Pancreas (tissue), 10 donors: ENCODE measurements around the gene QPRT. TPM values are rescaled to one million over a fixed set of nuclear protein-coding genes. Genes with fewer than 3 reads are reported as not detected.
A peak's percentile ranks its signal among the peaks of the same experiment; 100 is the strongest.
"Not testable (repeated sequence)": the region's sequence is repeated elsewhere in the genome, so short reads cannot be mapped to it uniquely, and the experiment has no call there.

Experiments
- ATAC-seq, 4 donors: fragments of 200-7000 bp; cut with Tn5 transposase; one replicate each; pipeline versions ENCODE4 v1.8.0 to v1.9.1; 2020; ENCODE audit warnings: mild to moderate bottlenecking in 4 of 4, moderate library complexity in 4 of 4
- DNase-seq, 6 donors: peaks; one replicate each; pipeline ENCODE4 v3.0.0-alpha.2; 2020
- FAIRE-seq: peaks from 2 replicates; lab custom pipeline; 2012; peaks lifted over from hg19 to GRCh38; lab: Jason Lieb, UNC
- H3K27ac ChIP-seq, 4 donors: fragments of 200-600 bp; sonication (generic); 1 replicate in 3 of 4; 2 replicates in 1 of 4; pipeline versions ENCODE4 v1.5.0 to v1.8.0; 2020
- H3K27me3 ChIP-seq, 4 donors: fragments of 200-600 bp; one replicate each; pipeline ENCODE4 v1.8.0; 2021
- H3K36me3 ChIP-seq, 3 donors: fragments of 200-600 bp; sonication (generic) in 1 of 3; one replicate each; pipeline versions ENCODE4 v1.5.0 to v1.8.0; 2020 to 2021
- H3K4me1 ChIP-seq, 3 donors: fragments of 200-600 bp; one replicate each; pipeline ENCODE4 v1.8.0; 2021
- H3K4me3 ChIP-seq, 4 donors: fragments of 200-600 bp; sonication (generic) in 2 of 4; one replicate each; pipeline versions ENCODE4 v1.5.0 to v1.8.0; 2020 to 2021
- H3K9me3 ChIP-seq, 4 donors: fragments of 200-600 bp; one replicate each; pipeline ENCODE4 v1.8.0; 2021
- CTCF ChIP-seq, 4 donors: fragments of 200-600 bp; sonication (generic) in 3 of 4; IDR thresholded peaks; one replicate each; pipeline versions ENCODE4 v1.5.0 to v1.8.0; 2021; ENCODE audit warnings: antibody characterized with exemption in 4 of 4
- WGBS, 2 donors: extraction: QIAGEN DNeasy Blood & Tissue Kit; methylation state at CpG; one replicate each; pipeline ENCODE4 v1.1.7; 2013; 5-methylcytosine and 5-hydroxymethylcytosine counted together
- intact Hi-C, 3 donors: fragments of 100-400 bp; cut with DNase I; formaldehyde crosslinking; loops; one replicate each; pipeline versions ENCODE4 v1.11.1 to v1.14.2; 2022
- polyA plus RNA-seq, 2 donors: library from polyadenylated mRNA; stranded (reverse); fragments of 200-250 nt; gene quantifications; one replicate each; pipeline ENCODE4 v1.2.3, GENCODE V29; 2013
- total RNA-seq, 6 donors: library from RNA; stranded (reverse); fragmentation: NEBNext Ultra II Directional in 4 of 6; extraction: Animal tissue kit (Norgen Biotek cat#: 25700) in 4 of 6; gene quantifications; one replicate each; pipeline versions ENCODE4 v1.2.1 to v1.2.4, GENCODE V29; 2021 to 2023
- donor health status: healthy with polysubstance abuse.
- donor health status: DM: no; HTN: no; CAD: no; lungs with moderate emphysema.
- donor health status: DM: no; HTN: no; CAD: no.
- donor health status: control.
- donor health status: control.
- donor health status: Bipolar disorder and iron deficiency.
- donor health status: DM: yes; HTN: yes; CAD: no.
- donor health status: DM: no; HTN: no; CAD: no.
- donor health status: DM: no; HTN: no; CAD: no.
- donor health status: DM: yes; HTN: yes; CAD: no.

The QPRT gene
- total and polyA plus RNA-seq, 8 donors: 8.2 to 29.7 (median 18.4) TPM

GRCh38 chr16:29686740-29687332 is 7.9 kb downstream of the QPRT start:
- no peaks in the 10 kb centered on the region for H3K36me3 ChIP-seq
- intact Hi-C loops: no loop called here
- no peaks in the 10 kb centered on the region for H3K27me3 ChIP-seq
- FAIRE-seq (no peak), ATAC-seq (no peak), DNase-seq (no peak)
- H3K4me1 ChIP-seq: no peaks in the 10 kb centered on the region
- no peak overlapping the region for H3K27ac ChIP-seq
- 79 to 85% methylated on average over 9 of the region's 9 CpGs for WGBS, 2 donors
- H3K9me3 ChIP-seq: no peaks in the 10 kb centered on the region
- no peak overlapping the region for H3K4me3 ChIP-seq
- no peak for TF ChIP-seq CTCF (IDR thresholded peaks at IDR 0.05)

GRCh38 chr16:29687755-29688154 is 8.8 kb downstream of the QPRT start:
- no peaks in the 10 kb centered on the region for H3K9me3 ChIP-seq
- no peaks in the 10 kb centered on the region for H3K4me1 ChIP-seq
- FAIRE-seq (no peak), ATAC-seq (no peak), DNase-seq (no peak)
- TF ChIP-seq CTCF (IDR thresholded peaks at IDR 0.05): no peak
- no peaks in the 10 kb centered on the region for H3K27me3 ChIP-seq
- H3K27ac ChIP-seq: no peak overlapping the region
- no peak overlapping the region for H3K4me3 ChIP-seq
- 76 to 82% methylated on average over 2 of the region's 2 CpGs for WGBS, 2 donors
- H3K36me3 ChIP-seq: no peaks in the 10 kb centered on the region
- intact Hi-C loops: no loop called here

DNA sequence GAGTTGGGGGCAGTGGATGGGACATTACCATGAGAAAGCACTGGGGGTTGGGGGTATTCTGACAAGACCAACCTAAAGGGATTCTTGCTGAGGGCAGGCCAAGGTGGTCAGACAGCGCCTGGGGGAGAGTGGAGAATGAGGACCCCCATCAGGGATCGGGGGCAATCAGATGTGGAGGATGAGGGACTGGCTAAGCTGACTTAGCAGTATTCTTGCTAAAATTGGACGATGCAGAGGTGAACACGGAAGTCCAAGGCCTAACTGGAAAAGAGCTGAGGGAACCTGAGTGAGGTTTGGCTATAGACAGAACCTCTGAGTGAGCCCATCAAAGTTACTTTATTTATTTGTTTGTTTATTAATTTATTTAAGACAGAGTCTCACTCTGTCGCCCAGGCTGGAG is 9.2 kb downstream of the QPRT start:
- ATAC-seq (no peak), DNase-seq (peak in 1 of 6 donors; percentile 11), FAIRE-seq (no peak)
- intact Hi-C loops: no loop called here
- Histone ChIP-seq H3K9me3 (no peaks in the 10 kb centered on the region), H3K4me3 (no peak overlapping the region), H3K27me3 (no peaks in the 10 kb centered on the region), H3K4me1 (no peaks in the 10 kb centered on the region), H3K36me3 (no peaks in the 10 kb centered on the region), H3K27ac (no peak overlapping the region)
- TF ChIP-seq CTCF (IDR thresholded peaks at IDR 0.05): no peak
- 95% methylated on average over 5 of the region's 5 CpGs for WGBS, 2 donors

DNA sequence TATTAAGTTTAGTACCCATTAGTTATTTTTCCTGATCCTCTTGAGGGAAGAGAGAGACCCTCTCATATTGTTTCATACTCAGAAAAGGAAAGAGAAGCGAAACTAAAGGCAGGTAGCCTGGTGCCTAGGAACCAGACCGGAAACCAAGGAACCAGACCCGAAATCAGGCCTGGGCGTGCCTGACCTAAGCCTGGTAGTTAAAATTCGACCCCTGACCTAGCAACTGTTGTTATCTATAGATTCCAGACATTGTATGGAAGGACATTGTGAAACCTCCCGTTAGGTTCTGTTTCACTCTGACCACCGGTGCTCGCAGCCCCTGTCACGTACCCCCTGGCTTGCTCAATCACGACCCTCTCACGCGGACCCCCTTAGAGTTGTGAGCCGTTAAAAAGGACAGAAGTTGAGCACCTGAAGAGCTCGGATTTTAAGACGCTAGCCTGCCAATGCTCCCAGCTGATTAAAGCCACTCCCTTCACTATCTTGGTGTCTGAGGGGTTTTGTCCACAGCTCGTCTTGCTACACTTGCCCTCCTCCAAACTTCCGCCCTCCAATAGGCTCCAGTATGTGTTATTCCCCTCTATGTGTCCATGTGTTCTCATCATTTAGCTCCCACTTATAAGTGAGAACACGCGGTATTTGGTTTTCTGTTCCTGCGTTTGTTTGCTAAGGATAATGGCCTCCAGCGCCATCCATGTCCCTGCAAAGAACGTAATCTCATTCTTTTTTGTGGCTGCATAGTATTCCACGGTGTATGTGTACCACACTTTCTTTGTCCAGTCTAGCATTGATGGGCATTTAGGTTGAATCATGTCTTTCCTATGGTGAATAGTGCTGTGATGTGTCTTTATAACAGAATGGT is 10.7 kb downstream of the QPRT start:
- H3K27ac ChIP-seq, FAIRE-seq, H3K36me3 ChIP-seq, H3K27me3 ChIP-seq, H3K9me3 ChIP-seq, H3K4me1 ChIP-seq, ATAC-seq, H3K4me3 ChIP-seq: not testable (repeated sequence)
- 95 to 97% methylated on average over 23 of the region's 23 CpGs for WGBS, 2 donors
- intact Hi-C loops: loop anchor here in 2 of 3 donors (10.0 kb wide), 2 partner anchors 155 to 315 kb away; no protein-coding TSS in a partner anchor
- peak in 1 of 6 donors; percentile 3 for DNase-seq

- H3K27me3 ChIP-seq, H3K4me3 ChIP-seq, H3K4me1 ChIP-seq, H3K27ac ChIP-seq, H3K36me3 ChIP-seq, ATAC-seq, FAIRE-seq, DNase-seq, H3K9me3 ChIP-seq: not testable (repeated sequence)
- 98% methylated on average over 26 of the region's 26 CpGs for WGBS, 2 donors
- intact Hi-C loops: loop anchor here in 2 of 3 donors (10.0 kb wide), 2 partner anchors 152 to 312 kb away; no protein-coding TSS in a partner anchor
Measured at GRCh38 chr16:29692606-29693005, 13.6 kb downstream of the QPRT start.
